GM23338 (cell line): ENCODE measurements around the gene PHKG2. TPM values are rescaled to one million over a fixed set of nuclear protein-coding genes. Genes with fewer than 3 reads are reported as not detected.

Experiments used
- ATAC-seq: fragments of 200-7000 bp; cut with Tn5 transposase; 3 replicates; pipeline ENCODE4 v1.9.1; 2020
- DNase-seq: peaks from one replicate; pipeline ENCODE4 v3.0.0-alpha.2; 2015; ENCODE audit warnings: low spot score
- H2AFZ ChIP-seq: fragments of 200-600 bp; sonication (generic); 2 replicates; pipeline ENCODE4 v1.8.0; 2016; ENCODE audit warnings: antibody characterized with exemption, mild to moderate bottlenecking, moderate library complexity
- H3F3A ChIP-seq: fragments of 200-600 bp; sonication (generic); replicated peaks from 2 replicates; pipeline ENCODE4 v1.8.0; 2017; ENCODE audit warnings: antibody characterized with exemption, mixed run types, low read depth
- H3K27ac ChIP-seq: fragments of 200-600 bp; sonication (generic); 2 replicates; pipeline ENCODE4 v1.6.1; 2016; ENCODE audit warnings: low read depth
- H3K27me3 ChIP-seq: fragments of 200-600 bp; sonication (generic); 2 replicates; pipeline ENCODE4 v1.8.0; 2016; ENCODE audit warnings: mild to moderate bottlenecking, mixed run types, moderate library complexity; ENCODE audit not compliant: insufficient read depth
- H3K36me3 ChIP-seq: fragments of 200-600 bp; sonication (generic); 2 replicates; pipeline ENCODE4 v1.8.0; 2016; ENCODE audit warnings: mild to moderate bottlenecking; ENCODE audit not compliant: insufficient read depth
- H3K4me1 ChIP-seq: fragments of 200-600 bp; sonication (generic); 2 replicates; pipeline ENCODE4 v1.8.0; 2016; ENCODE audit warnings: mild to moderate bottlenecking, moderate library complexity; ENCODE audit not compliant: insufficient read depth
- H3K4me2 ChIP-seq: fragments of 200-600 bp; sonication (generic); 2 replicates; pipeline ENCODE4 v1.7.1; 2017; ENCODE audit warnings: mixed run types
- H3K4me3 ChIP-seq: fragments of 200-600 bp; sonication (generic); 2 replicates; pipeline ENCODE4 v1.6.1; 2016; ENCODE audit warnings: mixed run types
- H3K79me2 ChIP-seq: fragments of 200-600 bp; sonication (generic); replicated peaks from 2 replicates; pipeline ENCODE4 v1.8.0; 2017; ENCODE audit warnings: mild to moderate bottlenecking; ENCODE audit not compliant: insufficient read depth
- H3K9me2 ChIP-seq: fragments of 200-600 bp; sonication (generic); 2 replicates; pipeline ENCODE4 v1.8.0; 2017; ENCODE audit not compliant: insufficient read depth
- H4K20me1 ChIP-seq: fragments of 200-600 bp; sonication (generic); replicated peaks from 2 replicates; pipeline ENCODE4 v1.8.0; 2017; ENCODE audit warnings: mild to moderate bottlenecking; ENCODE audit not compliant: insufficient read depth
- H3K27ac Mint-ChIP-seq: 2 replicates; pipeline ENCODE4 v1.8.0; 2020; ENCODE audit warnings: inconsistent platforms, mild to moderate bottlenecking, moderate library complexity, mixed read lengths
- H3K27me3 Mint-ChIP-seq: 3 replicates; pipeline ENCODE4 v1.8.0; 2022; ENCODE audit warnings: low read depth, mild to moderate bottlenecking, moderate library complexity, mixed read lengths, inconsistent platforms; ENCODE audit not compliant: insufficient read depth, poor library complexity
- H3K36me3 Mint-ChIP-seq: 3 replicates; pipeline ENCODE4 v1.8.0; 2021; ENCODE audit warnings: low read depth, mild to moderate bottlenecking, inconsistent platforms, moderate library complexity, mixed read lengths
- H3K4me1 Mint-ChIP-seq: 3 replicates; pipeline ENCODE4 v1.8.0; 2020; ENCODE audit warnings: mild to moderate bottlenecking, inconsistent platforms, mixed read lengths
- H3K4me3 Mint-ChIP-seq: 3 replicates; pipeline ENCODE4 v1.8.0; 2021; ENCODE audit warnings: moderate library complexity, mild to moderate bottlenecking, inconsistent platforms, mixed read lengths
- H3K9me3 Mint-ChIP-seq: 3 replicates; pipeline ENCODE4 v1.8.0; 2020; ENCODE audit warnings: moderate library complexity, mild to moderate bottlenecking, inconsistent platforms, mixed read lengths
- CREB1 ChIP-seq: fragments of 250-450 bp; sonication (Bioruptor Pico); IDR thresholded peaks from 2 replicates; pipeline ENCODE4 v1.5.0; 2020; ENCODE audit warnings: low read depth, mild to moderate bottlenecking, moderate library complexity
- EZH2 ChIP-seq: fragments of 200-600 bp; sonication (generic); IDR thresholded peaks from one replicate; pipeline ENCODE4 v1.8.0; 2017; ENCODE audit warnings: antibody characterized with exemption, mild to moderate bottlenecking, low read depth; ENCODE audit not compliant: unreplicated experiment
- EZH2phosphoT487 ChIP-seq: fragments of 200-600 bp; sonication (generic); IDR thresholded peaks from one replicate; pipeline ENCODE4 v1.8.1; 2018; ENCODE audit warnings: antibody characterized with exemption; ENCODE audit not compliant: unreplicated experiment
- NANOG ChIP-seq: IDR thresholded peaks from 2 replicates; pipeline ENCODE4 v1.6.1; 2016; ENCODE audit warnings: antibody characterized with exemption, borderline replicate concordance
- POLR2AphosphoS5 ChIP-seq: IDR thresholded peaks from 2 replicates; pipeline ENCODE4 v1.6.1; 2016; ENCODE audit warnings: antibody characterized with exemption, low read depth
- REST ChIP-seq: IDR thresholded peaks from one replicate; pipeline ENCODE4 v1.6.1; 2018; ENCODE audit warnings: antibody characterized with exemption; ENCODE audit not compliant: unreplicated experiment
- STAT1 ChIP-seq: IDR thresholded peaks from one replicate; pipeline ENCODE4 v1.6.1; 2016; ENCODE audit warnings: antibody characterized with exemption; ENCODE audit not compliant: unreplicated experiment
- ZNF114 ChIP-seq: fragments of 250-450 bp; sonication (Bioruptor Pico); IDR thresholded peaks from 2 replicates; pipeline ENCODE4 v1.5.0; 2020; ENCODE audit warnings: mild to moderate bottlenecking, moderate library complexity
- ZNF331 ChIP-seq: fragments of 250-450 bp; sonication (Bioruptor Pico); IDR thresholded peaks from 2 replicates; pipeline ENCODE4 v1.5.0; 2020; ENCODE audit warnings: low read depth, mild to moderate bottlenecking, moderate library complexity
- polyA plus RNA-seq: library from polyadenylated mRNA; unstranded; fragments of >200 nt; fragmentation: Nextera tagmentation; extraction: Ambion mirVana; gene quantifications from 2 replicates; pipeline ENCODE4 v1.2.1, GENCODE V29; 2016
- total RNA-seq: library from RNA; depleted of rRNA; stranded (reverse); fragments of >200 nt; shearing (Covaris generic); gene quantifications from 2 replicates; pipeline ENCODE4 v1.2.3, GENCODE V29; 2014
- TF ChIP-seq, protein P1 (sequence below): IDR thresholded peaks from 2 replicates; pipeline ENCODE4 v1.6.1; 2016; ENCODE audit warnings: antibody characterized with exemption
- TF ChIP-seq, protein P2 (sequence below), 2 experiments: fragments of 200-600 bp in 1 of 2; sonication (generic) in 1 of 2; conservative IDR thresholded peaks; 2 replicates each; pipeline versions ENCODE4 v1.5.1 to v1.6.1; 2016 to 2017; ENCODE audit warnings: antibody characterized with exemption in 2 of 2, low read depth in 2 of 2, mild to moderate bottlenecking in 2 of 2, moderate library complexity in 1 of 2
- TF ChIP-seq, protein P3 (sequence below): fragments of 250-450 bp; sonication (Bioruptor Pico); IDR thresholded peaks from 2 replicates; pipeline ENCODE4 v1.5.0; 2020; ENCODE audit warnings: mild to moderate bottlenecking, moderate library complexity

Gene PHKG2
- total and polyA plus RNA-seq, 2 experiments from 2014 or later = 26.9 to 27.0 TPM

DNA sequence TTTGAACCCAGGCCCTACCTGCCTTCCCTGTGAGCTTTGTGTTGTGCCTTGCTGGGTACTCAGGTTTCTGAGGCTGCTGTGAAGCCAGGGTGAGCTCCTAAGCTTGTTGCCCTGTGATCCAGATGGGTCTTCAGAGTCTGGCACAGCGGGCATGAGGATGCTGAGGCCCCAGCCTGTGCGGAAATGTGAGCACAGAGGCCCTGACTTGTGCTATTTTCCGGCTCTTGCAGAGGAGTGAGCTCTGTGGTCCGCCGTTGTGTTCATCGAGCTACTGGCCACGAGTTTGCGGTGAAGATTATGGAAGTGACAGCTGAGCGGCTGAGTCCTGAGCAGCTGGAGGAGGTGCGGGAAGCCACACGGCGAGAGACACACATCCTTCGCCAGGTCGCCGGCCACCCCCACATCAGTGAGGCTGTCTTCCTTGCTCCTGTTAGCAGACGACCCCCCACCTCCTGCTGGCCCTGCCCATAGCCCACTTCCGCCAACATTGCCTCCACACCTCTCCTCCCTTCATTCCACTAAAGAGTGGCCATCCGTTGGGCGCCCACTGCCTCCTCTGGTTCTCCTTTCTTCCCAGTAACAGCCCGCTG, 2.7 kb downstream of the PHKG2 start (continued):
- TF ChIP-seq STAT1 = no peak
- TF ChIP-seq POLR2AphosphoS5 = no peak
- no peak for TF ChIP-seq EZH2
- TF ChIP-seq ZNF114 (CRISPR knock-in tag) = no peak

DNA sequence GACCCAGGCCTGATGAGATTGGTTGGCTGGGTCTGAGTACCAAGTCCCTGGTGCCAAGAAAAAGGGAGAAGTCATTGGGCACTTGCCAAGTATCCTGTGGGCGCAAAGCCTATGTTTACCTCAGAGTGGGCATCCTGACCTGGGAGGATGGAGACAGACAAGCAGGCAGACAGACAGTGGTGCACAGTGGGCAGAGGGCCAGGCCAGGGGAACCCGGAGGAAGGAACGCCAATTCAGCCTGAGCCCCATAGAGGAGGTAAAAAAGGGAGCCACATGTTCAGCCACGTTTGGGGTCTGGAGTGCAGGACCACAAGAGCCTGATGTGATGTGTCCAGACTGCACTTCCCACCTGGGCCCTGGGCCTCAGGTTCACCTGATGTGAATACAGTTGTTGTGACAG, 5.4 kb downstream of the PHKG2 start:
- no peaks in the 10 kb centered on the region; the same call in 1 of the 2 replicates for H4K20me1 ChIP-seq
- no peak for DNase-seq
- no peaks in the 10 kb centered on the region for H3K9me2 ChIP-seq
- Mint-ChIP-seq H3K27me3 (peaks cover 11% of the 10 kb centered on the region), H3K4me3 (no peak overlapping the region), H3K27ac (no peak overlapping the region), H3K36me3 (peaks cover 49% of the 10 kb centered on the region), H3K9me3 (no peaks in the 10 kb centered on the region), H3K4me1 (peaks cover 8% of the 10 kb centered on the region)
- peaks cover 7% of the 10 kb centered on the region; the same call in 1 of the 2 replicates for H3K4me1 ChIP-seq
- H3F3A ChIP-seq = no peaks in the 10 kb centered on the region
- H3K27me3 ChIP-seq = no peaks in the 10 kb centered on the region
- H3K36me3 ChIP-seq = peaks cover 11% of the 10 kb centered on the region; the same call in 1 of the 2 replicates
- no peak overlapping the region for H3K27ac ChIP-seq
- H3K79me2 ChIP-seq = peaks cover 15% of the 10 kb centered on the region
- ATAC-seq = no peak
- no peak overlapping the region for H2AFZ ChIP-seq
- H3K4me3 ChIP-seq = no peak overlapping the region
- H3K4me2 ChIP-seq = no peak overlapping the region
- TF ChIP-seq REST (no peak), POLR2AphosphoS5 (no peak), EZH2phosphoT487 (no peak), CREB1 (CRISPR knock-in tag) (no peak), EZH2 (no peak), STAT1 (no peak), NANOG (no peak), ZNF331 (CRISPR knock-in tag) (no peak), ZNF114 (CRISPR knock-in tag) (no peak)
- TF ChIP-seq, protein P1, sequence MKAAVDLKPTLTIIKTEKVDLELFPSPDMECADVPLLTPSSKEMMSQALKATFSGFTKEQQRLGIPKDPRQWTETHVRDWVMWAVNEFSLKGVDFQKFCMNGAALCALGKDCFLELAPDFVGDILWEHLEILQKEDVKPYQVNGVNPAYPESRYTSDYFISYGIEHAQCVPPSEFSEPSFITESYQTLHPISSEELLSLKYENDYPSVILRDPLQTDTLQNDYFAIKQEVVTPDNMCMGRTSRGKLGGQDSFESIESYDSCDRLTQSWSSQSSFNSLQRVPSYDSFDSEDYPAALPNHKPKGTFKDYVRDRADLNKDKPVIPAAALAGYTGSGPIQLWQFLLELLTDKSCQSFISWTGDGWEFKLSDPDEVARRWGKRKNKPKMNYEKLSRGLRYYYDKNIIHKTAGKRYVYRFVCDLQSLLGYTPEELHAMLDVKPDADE = no peak
- TF ChIP-seq, protein P2, sequence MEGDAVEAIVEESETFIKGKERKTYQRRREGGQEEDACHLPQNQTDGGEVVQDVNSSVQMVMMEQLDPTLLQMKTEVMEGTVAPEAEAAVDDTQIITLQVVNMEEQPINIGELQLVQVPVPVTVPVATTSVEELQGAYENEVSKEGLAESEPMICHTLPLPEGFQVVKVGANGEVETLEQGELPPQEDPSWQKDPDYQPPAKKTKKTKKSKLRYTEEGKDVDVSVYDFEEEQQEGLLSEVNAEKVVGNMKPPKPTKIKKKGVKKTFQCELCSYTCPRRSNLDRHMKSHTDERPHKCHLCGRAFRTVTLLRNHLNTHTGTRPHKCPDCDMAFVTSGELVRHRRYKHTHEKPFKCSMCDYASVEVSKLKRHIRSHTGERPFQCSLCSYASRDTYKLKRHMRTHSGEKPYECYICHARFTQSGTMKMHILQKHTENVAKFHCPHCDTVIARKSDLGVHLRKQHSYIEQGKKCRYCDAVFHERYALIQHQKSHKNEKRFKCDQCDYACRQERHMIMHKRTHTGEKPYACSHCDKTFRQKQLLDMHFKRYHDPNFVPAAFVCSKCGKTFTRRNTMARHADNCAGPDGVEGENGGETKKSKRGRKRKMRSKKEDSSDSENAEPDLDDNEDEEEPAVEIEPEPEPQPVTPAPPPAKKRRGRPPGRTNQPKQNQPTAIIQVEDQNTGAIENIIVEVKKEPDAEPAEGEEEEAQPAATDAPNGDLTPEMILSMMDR (conservative IDR thresholded peaks at IDR 0.05; ENCODE audit: low read depth in 2 of 2) = no peak
- TF ChIP-seq, protein P3, sequence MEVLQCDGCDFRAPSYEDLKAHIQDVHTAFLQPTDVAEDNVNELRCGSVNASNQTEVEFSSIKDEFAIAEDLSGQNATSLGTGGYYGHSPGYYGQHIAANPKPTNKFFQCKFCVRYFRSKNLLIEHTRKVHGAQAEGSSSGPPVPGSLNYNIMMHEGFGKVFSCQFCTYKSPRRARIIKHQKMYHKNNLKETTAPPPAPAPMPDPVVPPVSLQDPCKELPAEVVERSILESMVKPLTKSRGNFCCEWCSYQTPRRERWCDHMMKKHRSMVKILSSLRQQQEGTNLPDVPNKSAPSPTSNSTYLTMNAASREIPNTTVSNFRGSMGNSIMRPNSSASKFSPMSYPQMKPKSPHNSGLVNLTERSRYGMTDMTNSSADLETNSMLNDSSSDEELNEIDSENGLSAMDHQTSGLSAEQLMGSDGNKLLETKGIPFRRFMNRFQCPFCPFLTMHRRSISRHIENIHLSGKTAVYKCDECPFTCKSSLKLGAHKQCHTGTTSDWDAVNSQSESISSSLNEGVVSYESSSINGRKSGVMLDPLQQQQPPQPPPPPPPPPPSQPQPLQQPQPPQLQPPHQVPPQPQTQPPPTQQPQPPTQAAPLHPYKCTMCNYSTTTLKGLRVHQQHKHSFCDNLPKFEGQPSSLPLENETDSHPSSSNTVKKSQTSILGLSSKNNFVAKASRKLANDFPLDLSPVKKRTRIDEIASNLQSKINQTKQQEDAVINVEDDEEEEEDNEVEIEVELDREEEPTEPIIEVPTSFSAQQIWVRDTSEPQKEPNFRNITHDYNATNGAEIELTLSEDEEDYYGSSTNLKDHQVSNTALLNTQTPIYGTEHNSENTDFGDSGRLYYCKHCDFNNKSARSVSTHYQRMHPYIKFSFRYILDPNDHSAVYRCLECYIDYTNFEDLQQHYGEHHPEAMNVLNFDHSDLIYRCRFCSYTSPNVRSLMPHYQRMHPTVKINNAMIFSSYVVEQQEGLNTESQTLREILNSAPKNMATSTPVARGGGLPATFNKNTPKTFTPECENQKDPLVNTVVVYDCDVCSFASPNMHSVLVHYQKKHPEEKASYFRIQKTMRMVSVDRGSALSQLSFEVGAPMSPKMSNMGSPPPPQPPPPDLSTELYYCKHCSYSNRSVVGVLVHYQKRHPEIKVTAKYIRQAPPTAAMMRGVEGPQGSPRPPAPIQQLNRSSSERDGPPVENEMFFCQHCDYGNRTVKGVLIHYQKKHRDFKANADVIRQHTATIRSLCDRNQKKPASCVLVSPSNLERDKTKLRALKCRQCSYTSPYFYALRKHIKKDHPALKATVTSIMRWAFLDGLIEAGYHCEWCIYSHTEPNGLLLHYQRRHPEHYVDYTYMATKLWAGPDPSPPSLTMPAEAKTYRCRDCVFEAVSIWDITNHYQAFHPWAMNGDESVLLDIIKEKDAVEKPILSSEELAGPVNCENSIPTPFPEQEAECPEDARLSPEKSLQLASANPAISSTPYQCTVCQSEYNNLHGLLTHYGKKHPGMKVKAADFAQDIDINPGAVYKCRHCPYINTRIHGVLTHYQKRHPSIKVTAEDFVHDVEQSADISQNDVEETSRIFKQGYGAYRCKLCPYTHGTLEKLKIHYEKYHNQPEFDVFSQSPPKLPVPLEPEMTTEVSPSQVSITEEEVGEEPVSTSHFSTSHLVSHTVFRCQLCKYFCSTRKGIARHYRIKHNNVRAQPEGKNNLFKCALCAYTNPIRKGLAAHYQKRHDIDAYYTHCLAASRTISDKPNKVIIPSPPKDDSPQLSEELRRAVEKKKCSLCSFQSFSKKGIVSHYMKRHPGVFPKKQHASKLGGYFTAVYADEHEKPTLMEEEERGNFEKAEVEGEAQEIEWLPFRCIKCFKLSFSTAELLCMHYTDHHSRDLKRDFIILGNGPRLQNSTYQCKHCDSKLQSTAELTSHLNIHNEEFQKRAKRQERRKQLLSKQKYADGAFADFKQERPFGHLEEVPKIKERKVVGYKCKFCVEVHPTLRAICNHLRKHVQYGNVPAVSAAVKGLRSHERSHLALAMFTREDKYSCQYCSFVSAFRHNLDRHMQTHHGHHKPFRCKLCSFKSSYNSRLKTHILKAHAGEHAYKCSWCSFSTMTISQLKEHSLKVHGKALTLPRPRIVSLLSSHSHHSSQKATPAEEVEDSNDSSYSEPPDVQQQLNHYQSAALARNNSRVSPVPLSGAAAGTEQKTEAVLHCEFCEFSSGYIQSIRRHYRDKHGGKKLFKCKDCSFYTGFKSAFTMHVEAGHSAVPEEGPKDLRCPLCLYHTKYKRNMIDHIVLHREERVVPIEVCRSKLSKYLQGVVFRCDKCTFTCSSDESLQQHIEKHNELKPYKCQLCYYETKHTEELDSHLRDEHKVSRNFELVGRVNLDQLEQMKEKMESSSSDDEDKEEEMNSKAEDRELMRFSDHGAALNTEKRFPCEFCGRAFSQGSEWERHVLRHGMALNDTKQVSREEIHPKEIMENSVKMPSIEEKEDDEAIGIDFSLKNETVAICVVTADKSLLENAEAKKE (CRISPR knock-in tag) = no peak
